Measurements from ENCODE around the gene FMN1.

DNA sequence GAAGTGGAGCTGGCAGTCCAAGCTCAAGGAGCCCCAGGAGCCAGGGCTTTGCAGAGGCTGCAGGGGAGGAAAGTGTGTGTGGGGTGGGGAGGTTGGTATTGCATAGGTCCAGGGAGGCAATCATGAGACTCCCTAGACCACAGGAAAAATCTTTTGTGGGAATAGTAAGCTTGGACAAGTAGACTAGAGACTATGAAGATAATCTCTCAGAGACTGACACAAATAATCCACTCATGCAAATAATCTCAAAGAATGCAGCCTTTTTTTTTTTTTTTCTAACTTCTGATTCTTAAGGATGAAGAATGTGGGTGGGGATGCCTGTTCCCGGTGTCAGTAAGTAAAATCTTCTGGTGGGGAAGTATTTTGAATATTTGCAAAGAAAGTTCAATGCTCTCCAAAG is 363.0 kb downstream of the FMN1 start:
- TF ChIP-seq POLR2AphosphoS5 (IDR thresholded peaks at IDR 0.05; ENCODE audit: low read depth, low read length) (no peak), POLR2A (IDR thresholded peaks at IDR 0.05; ENCODE audit: low read depth, low read length) (no peak), TAF1 (IDR thresholded peaks at IDR 0.05; ENCODE audit: borderline replicate concordance, low read depth, low read length) (no peak)

Data from GM12892 (cell line).